Subcutaneous abdominal adipose tissue (tissue), 5 donors: ENCODE data around the gene SCARF1.
"Not testable (repeated sequence)": the region's sequence is repeated elsewhere in the genome, so short reads cannot be mapped to it uniquely, and the experiment has no call there.

Experiments
- H3K27ac ChIP-seq: one replicate; pipeline ENCODE4 v1.7.0; 2013; ENCODE audit warnings: low read depth, mild to moderate bottlenecking, inconsistent platforms, low read length, moderate library complexity
- H3K27me3 ChIP-seq, 5 donors: one replicate each; pipeline ENCODE4 v1.7.0; 2013; ENCODE audit warnings: low read length in 5 of 5, inconsistent platforms in 1 of 5; ENCODE audit not compliant: control insufficient read depth in 5 of 5, insufficient read depth in 4 of 5
- H3K36me3 ChIP-seq, 5 donors: one replicate each; pipeline ENCODE4 v1.7.0; 2013; ENCODE audit warnings: low read length in 5 of 5; ENCODE audit not compliant: control insufficient read depth in 5 of 5, insufficient read depth in 5 of 5
- H3K4me1 ChIP-seq, 5 donors: one replicate each; pipeline ENCODE4 v1.7.0; 2013; ENCODE audit warnings: low read length in 5 of 5, mild to moderate bottlenecking in 3 of 5, moderate library complexity in 1 of 5; ENCODE audit not compliant: control insufficient read depth in 5 of 5, insufficient read depth in 5 of 5
- H3K4me3 ChIP-seq, 5 donors: one replicate each; pipeline ENCODE4 v1.7.0; 2013; ENCODE audit warnings: low read length in 5 of 5, low read depth in 1 of 5
- H3K9ac ChIP-seq, 5 donors: one replicate each; pipeline ENCODE4 v1.7.0; 2013; ENCODE audit warnings: low read length in 5 of 5, mild to moderate bottlenecking in 4 of 5, moderate library complexity in 3 of 5
- H3K9me3 ChIP-seq, 5 donors: one replicate each; pipeline ENCODE4 v1.7.0; 2013; ENCODE audit warnings: low read length in 5 of 5; ENCODE audit not compliant: control insufficient read depth in 5 of 5
- donor health status: healthy.
- donor health status: healthy.
- donor health status: healthy.
- donor health status: healthy.
- donor health status: healthy.

The SCARF1 gene

DNA sequence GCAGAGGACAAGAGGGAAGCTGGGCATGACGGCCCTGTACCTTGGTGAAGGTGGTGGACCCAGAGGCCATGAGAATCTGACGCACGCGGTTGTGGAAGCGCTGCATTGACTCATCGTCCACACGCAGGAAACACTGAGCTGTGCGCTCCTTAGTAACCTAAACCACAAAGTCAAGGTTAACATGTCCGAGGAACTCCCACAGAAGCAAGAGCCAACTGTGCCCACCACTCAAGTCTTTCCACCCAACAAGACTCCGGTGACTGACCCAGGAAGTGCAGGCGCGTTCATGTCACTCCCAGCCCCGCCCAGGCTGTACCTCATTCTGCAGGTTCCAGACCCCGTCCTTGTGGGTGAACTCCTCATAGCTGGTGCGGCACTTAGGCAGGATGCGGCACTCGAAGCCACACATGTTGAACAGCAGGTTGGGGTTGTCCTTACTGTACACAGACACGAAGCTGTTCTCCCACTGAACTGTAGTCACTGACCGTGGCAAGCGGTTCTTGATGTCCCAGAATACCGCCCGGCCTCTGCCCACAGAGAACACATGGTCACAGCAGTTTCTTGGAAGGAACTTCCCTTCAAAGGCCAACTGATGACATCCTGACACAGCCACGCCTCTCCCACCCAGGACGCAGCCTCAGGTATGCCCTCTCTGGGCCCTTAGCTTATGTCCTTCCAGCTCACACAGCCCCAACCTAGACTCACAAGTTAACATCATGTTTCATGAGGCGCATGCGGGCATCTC lies 27.7 kb upstream of the SCARF1 start:
- no peak overlapping the region for H3K27ac ChIP-seq
- H3K9ac ChIP-seq = no peak overlapping the region
- peaks cover 24 to 84% (median 79%) of the 10 kb centered on the region in 5 donors for H3K36me3 ChIP-seq
- no peaks in the 10 kb centered on the region for H3K9me3 ChIP-seq
- peaks cover 5 to 16% (median 12%) of the 10 kb centered on the region in 5 donors for H3K4me1 ChIP-seq
- no peaks in the 10 kb centered on the region for H3K27me3 ChIP-seq
- no peak overlapping the region for H3K4me3 ChIP-seq

DNA sequence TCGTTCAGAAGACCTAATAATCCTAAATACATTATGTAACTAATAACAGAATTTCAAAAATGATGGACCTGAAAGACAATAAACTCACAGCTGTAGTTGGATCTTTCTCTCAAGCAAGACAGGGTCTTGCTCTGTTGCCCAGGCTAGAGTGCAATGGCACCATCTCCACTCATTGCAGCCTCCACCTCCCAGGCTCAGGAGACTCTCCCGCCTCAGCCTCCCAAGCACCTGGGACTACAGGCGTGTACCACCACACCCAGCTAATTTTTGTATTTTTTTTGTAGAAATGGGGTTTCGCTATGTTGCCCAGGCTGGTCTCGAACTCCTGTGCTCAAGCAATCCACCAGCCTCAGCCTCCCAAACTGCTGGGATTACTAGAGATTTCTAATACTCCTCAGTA lies 18.4 kb upstream of the SCARF1 start:
- H3K4me3 ChIP-seq, H3K9ac ChIP-seq, H3K27me3 ChIP-seq, H3K27ac ChIP-seq, H3K9me3 ChIP-seq: not testable (repeated sequence)
- Histone ChIP-seq H3K36me3 (peaks cover 11 to 69% (median 63%) of the 10 kb centered on the region in 5 donors), H3K4me1 (peaks cover 0 to 29% (median 24%) of the 10 kb centered on the region in 5 donors)

DNA sequence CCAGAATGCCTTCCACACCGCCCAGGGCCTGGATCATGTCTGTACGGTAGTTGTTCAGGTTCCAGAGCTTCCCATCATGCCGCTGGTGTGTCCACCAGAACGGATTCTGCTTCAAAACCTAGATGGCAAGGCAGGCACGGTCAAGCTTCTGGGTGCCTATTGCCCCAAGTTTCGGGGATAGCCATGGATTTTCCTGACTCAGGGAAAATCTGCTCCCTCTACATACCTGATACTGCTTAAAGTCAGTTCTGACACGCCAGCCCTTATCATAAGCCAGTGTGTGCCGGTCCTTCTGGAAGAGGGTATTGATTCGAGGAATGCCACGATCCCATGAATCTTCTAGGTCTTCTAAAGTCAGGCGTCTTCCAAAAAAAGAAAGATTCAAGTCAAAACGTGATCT lies 15.5 kb upstream of the SCARF1 start:
- no peak overlapping the region for H3K9ac ChIP-seq
- H3K27me3 ChIP-seq = no peaks in the 10 kb centered on the region
- H3K4me3 ChIP-seq = no peak overlapping the region
- no peaks in the 10 kb centered on the region for H3K9me3 ChIP-seq
- no peak overlapping the region for H3K27ac ChIP-seq
- peaks cover 0 to 6% (median under 1%) of the 10 kb centered on the region in 5 donors for H3K4me1 ChIP-seq
- H3K36me3 ChIP-seq = peaks cover 22 to 82% (median 70%) of the 10 kb centered on the region in 5 donors

DNA sequence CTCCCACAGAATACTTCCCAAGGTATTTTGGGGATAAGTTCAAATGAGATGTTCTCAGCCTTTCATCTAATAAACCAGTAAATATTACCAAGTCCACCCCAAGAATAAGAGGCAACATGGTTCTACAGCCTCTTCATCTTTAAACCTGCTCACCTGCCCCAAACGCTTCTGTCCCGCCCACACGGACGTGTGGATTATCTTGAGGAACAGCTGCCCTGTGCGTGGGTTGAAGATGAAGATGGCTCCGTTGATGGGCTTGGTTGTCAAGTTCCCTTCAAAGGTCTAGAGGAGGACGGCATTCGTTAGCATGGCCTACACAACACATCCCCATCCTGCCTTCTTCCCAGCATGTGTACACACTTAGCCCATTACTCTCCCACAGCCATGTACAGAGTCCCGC lies 12.6 kb upstream of the SCARF1 start:
- no peak overlapping the region for H3K27ac ChIP-seq
- H3K27me3 ChIP-seq = no peaks in the 10 kb centered on the region
- H3K4me3 ChIP-seq = no peak overlapping the region
- peaks cover 0 to 5% (median 0%) of the 10 kb centered on the region in 5 donors for H3K4me1 ChIP-seq
- H3K9me3 ChIP-seq = no peaks in the 10 kb centered on the region
- no peak overlapping the region for H3K9ac ChIP-seq
- peaks cover 27 to 93% (median 85%) of the 10 kb centered on the region in 5 donors for H3K36me3 ChIP-seq

DNA sequence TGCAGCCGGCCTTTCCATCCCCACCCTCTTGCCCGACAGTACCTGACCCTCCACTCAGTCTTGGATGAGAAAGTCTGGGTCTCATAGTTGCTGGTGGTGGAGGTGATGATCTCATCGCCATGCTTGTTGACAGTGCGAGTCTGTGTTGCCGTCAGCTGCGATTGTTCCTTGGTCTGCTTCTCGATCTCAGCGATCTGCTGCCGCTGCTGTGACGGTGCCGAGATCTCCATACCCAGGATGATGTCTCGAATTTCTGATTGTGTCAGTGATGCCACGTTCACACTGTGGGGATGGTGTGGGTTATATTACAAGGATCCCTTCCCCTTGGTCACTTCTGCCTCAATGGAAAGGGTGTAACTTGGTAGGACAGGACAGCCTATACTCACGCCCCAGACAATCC lies 8.2 kb upstream of the SCARF1 start:
- H3K4me1 ChIP-seq = peaks cover 8 to 20% (median 13%) of the 10 kb centered on the region in 5 donors
- H3K27me3 ChIP-seq = no peaks in the 10 kb centered on the region
- no peak overlapping the region for H3K27ac ChIP-seq
- H3K36me3 ChIP-seq = peaks cover 24 to 81% (median 74%) of the 10 kb centered on the region in 5 donors
- no peak overlapping the region for H3K9ac ChIP-seq
- H3K9me3 ChIP-seq = no peaks in the 10 kb centered on the region
- no peak overlapping the region for H3K4me3 ChIP-seq

DNA sequence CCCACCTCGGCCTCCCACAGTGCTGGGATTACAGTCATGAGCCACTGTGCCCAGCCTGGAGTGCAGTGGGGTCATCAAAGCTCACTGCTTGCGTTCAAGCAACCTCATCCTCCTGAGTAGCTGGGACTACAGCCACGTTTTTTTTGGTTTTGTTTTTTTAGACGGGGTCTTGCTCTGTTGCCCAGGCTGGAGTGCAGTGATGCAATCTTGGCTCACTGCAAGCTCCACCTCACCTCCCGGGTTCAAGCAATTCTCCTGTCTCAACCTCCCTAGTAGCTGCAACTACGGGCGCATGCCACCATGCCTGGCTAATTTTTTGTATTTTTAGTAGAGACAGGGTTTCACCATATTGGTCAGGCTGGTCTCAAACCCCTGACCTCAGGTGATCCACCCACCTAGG lies 7.3 kb upstream of the SCARF1 start:
- not testable (repeated sequence) for H3K9me3 ChIP-seq, H3K27me3 ChIP-seq, H3K27ac ChIP-seq, H3K9ac ChIP-seq, H3K4me3 ChIP-seq
- H3K4me1 ChIP-seq = peaks cover 11 to 29% (median 22%) of the 10 kb centered on the region in 5 donors
- H3K36me3 ChIP-seq = peaks cover 19 to 72% (median 66%) of the 10 kb centered on the region in 5 donors

DNA sequence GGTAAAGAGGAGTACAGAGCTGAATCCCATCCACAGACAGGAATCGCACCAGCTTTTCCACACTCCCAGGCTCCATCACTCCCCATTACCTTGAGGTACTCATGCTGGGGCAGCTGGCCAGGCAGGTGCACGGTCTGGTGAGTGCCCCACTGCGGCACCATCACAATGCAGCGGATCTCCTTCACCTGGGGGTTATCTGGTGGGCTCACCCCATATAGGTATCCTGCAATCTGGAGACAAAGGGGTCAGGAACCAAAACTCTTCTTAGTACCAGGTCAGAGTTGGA lies 6.0 kb upstream of the SCARF1 start:
- no peaks in the 10 kb centered on the region for H3K9me3 ChIP-seq
- H3K4me3 ChIP-seq = no peak overlapping the region
- peaks cover 13 to 71% (median 62%) of the 10 kb centered on the region in 5 donors for H3K36me3 ChIP-seq
- H3K9ac ChIP-seq = no peak overlapping the region
- H3K27ac ChIP-seq = peak overlapping the region; percentile 96
- peaks cover 13 to 40% (median 32%) of the 10 kb centered on the region in 5 donors for H3K4me1 ChIP-seq
- H3K27me3 ChIP-seq = no peaks in the 10 kb centered on the region

DNA sequence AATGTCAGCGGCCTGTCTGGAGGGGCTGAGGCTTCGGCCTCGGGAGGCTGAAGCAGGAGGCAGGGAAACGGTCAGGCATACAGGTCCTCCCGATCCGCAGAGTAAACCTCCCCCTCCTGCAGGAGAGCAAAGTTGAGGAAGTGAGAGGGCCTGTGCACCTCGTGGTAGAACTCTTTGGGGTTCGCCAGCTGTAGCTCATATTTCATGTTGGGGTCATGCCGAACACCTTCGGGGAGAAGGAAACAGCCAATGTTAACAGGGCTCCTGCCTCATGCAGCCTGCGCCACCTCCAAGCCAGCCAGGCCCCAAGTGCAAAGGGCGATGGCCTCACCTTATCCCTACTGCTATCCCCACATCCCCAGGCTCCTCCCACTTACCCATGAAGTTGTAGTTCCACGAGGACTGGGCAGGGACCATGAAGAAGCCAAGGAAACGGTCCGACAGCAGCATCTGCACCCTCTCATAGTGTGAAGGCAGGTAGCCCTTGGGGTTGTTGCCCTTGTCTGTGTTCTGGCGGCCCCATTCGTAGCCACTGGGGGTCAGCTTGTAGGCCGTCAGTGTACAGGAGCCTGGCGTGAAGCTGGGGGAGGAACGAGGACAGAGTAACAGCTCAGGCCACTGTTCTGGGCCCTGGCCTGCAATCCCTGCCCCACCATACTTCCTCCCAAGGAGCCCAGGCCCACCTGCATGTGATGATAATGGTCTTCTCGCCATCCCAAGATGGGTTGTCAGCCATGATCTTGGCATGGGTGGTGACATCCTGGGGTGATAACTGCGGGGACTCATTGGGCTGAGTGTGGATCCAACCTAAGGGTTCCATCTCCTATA lies 5.4 kb upstream of the SCARF1 start:
- peaks cover 10 to 71% (median 57%) of the 10 kb centered on the region in 5 donors for H3K36me3 ChIP-seq
- H3K9ac ChIP-seq = peak overlapping the region in 2 of 5 donors; percentile 81 to 95

DNA sequence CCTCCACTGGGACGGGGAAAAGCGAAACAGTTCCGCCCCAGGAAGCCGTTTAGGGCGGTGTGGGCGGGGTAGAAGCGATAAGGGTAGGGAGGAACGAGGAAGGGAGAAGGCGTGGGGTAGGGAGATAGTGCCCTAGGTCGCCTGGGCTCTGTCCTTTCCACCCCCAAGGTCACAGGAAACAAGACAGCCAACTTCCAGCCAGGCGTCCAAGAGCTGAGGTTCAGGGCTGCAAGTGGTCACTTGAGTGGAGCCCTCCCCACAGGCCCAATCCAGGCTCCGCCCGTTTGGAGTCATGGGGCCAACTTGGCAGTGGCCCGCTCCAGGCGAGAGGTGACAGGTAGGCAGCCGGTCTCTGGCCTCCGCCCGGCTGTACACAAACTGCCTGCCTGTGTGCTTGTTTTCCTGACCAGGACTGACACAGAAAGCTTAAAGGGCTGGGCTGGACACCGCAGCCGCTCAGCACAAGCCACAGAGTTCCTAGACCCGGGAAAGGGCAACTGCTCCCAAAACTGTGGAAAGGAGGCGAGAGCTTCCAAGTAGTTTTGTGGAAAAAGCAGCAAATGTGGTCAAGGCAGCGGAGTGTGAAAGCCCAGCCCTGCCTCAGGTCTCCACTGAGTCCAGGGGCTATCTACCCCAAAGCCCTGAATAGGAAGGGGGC lies 4.4 kb upstream of the SCARF1 start, which contains the start of gene RILP:
Gene RILP, minus strand, starts transcription at position 23 of the 658 bp plus-strand sequence. CDS start 62 bp downstream, outside the sequence.
- Histone ChIP-seq H3K27me3 (no peaks in the 10 kb centered on the region), H3K9me3 (no peaks in the 10 kb centered on the region), H3K36me3 (peaks cover 10 to 64% (median 53%) of the 10 kb centered on the region in 5 donors), H3K27ac (peak within 1 kb of the TSS; percentile 96), H3K4me3 (peak within 1 kb of the TSS; percentile 67 to 84 (median 74)), H3K9ac (peak within 1 kb of the TSS; percentile 11 to 95 (median 81)), H3K4me1 (peaks cover 17 to 55% (median 46%) of the 10 kb centered on the region in 5 donors)

More for the DNA sequence above, 5.4 kb upstream of the SCARF1 start:
- H3K4me3 ChIP-seq = no peak overlapping the region
- peaks cover 15 to 46% (median 38%) of the 10 kb centered on the region in 5 donors for H3K4me1 ChIP-seq
- no peaks in the 10 kb centered on the region for H3K27me3 ChIP-seq
- H3K9me3 ChIP-seq = no peaks in the 10 kb centered on the region
- H3K27ac ChIP-seq = peak overlapping the region; percentile 96
